ENCODE data around the gene EEFSEC.

The EEFSEC gene

DNA sequence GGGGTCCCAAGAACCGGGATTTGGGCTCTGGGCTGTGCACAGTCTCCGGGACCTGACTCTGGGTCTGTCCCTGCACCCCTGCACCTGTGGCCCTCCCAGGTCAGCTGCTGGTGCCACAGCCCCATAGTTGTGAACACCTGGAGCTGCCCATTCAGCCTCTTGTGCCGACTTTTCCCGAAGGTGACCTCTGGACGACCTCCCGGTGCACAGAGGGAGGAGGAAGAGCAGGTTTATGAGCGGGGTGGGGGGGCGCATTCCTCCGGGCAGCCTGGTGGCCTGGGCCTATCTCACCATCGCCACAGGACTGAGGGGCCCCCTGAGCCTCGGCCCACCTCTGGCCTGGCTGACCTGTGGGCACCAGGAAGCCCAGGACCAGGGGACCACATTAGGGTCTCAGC, 268.2 kb downstream of the EEFSEC start:
- no peaks in the 10 kb centered on the region for H3K27me3 Mint-ChIP-seq
- no peaks in the 10 kb centered on the region for H3K36me3 Mint-ChIP-seq
- H3K4me3 Mint-ChIP-seq: no peak overlapping the region
- no peaks in the 10 kb centered on the region for H3K4me1 Mint-ChIP-seq
- no peaks in the 10 kb centered on the region for H3K9me3 Mint-ChIP-seq
- no peak overlapping the region for H3K27ac Mint-ChIP-seq

DNA sequence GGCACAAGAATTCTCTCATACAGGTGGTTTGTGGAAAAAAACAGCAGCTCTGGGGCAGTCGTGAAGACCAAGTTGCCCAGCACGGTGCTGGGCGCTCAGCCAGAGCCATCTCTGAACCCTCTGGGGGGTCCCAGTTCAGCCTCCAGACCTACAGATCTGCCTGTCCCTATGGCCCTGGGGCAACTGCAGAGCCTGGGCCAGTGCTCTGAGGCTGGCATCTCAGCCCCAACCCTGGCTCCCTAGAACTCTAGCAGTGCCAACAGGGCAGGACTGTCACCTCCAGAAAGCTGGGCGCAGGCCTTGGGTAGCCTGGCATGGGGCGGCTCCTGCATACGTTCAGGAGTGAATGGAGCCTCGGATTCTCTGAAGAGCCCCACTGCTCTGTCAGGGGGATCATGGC, 268.7 kb downstream of the EEFSEC start:
- Mint-ChIP-seq H3K27ac (no peak overlapping the region), H3K9me3 (no peaks in the 10 kb centered on the region), H3K4me1 (no peaks in the 10 kb centered on the region), H3K27me3 (no peaks in the 10 kb centered on the region), H3K36me3 (no peaks in the 10 kb centered on the region), H3K4me3 (no peak overlapping the region)

DNA sequence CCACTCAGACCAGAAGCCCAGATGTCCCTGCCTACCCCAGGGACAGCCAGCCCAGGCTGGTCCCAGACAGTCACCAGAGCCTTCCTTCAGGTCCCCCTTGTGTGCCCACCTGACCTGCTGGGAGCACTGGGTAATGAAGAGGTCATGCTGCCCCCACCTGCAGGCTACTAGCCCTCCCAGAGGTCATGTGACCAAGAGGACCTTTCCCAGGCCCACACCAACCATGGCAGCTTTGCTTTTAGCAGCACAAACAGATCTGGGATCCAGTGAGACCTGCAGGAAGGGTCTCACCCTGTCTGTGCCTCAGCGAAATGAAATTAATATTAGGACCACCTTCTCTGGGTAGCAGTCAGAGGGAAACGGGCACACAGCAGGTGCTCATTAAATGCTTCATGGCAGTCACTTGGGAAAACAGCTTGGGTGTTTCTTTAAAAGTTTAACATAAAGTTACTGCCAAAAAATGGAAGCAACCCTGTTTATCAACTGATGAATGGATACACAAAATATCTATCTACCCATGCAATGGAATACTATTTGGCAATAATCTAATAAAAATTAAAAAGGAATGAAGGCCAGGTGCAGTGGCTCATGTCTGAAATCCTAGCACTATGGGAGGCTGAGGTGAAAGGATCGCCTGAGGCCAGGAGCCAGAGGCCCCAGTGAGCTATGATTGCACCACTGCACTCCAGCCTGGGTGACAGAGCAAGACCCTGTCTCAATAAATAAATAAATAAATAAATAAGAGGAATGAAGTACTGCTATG, 269.7 kb downstream of the EEFSEC start:
- H3K36me3 Mint-ChIP-seq: no peaks in the 10 kb centered on the region
- no peaks in the 10 kb centered on the region for H3K9me3 Mint-ChIP-seq
- no peak overlapping the region for H3K27ac Mint-ChIP-seq
- no peaks in the 10 kb centered on the region for H3K27me3 Mint-ChIP-seq
- H3K4me1 Mint-ChIP-seq: no peaks in the 10 kb centered on the region
- H3K4me3 Mint-ChIP-seq: no peak overlapping the region

DNA sequence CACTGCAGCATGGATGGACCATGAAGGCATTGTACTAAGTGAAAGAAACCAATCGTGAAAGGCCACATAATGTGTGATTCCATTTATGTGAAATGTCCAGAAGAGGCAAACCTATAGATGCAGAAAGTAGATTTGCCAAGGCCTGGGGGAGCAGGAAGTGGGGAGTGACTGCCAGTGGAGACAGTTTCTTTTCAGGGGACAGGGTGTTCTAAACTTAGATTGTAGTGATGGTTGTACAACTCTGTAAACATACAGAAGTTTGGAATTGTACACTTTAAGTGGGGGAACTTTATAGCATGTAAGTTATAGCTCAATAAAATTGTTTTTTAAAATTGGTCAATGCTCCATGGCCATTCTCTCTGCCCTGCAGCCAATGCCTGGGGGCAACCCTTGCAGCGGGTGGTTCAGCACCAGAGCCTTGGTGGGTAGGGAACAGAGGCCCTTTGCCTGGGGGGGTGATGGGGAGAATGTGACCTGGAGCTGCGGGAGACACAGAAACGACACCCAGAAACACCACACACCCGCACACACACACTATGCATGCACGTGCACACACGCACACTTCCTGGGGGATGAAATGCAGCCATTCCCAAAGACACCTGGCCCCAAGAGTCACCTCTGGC, 270.4 kb downstream of the EEFSEC start:
- Mint-ChIP-seq H3K27me3 (no peaks in the 10 kb centered on the region), H3K27ac (no peak overlapping the region), H3K4me3 (no peak overlapping the region), H3K36me3 (no peaks in the 10 kb centered on the region), H3K4me1 (no peaks in the 10 kb centered on the region), H3K9me3 (no peaks in the 10 kb centered on the region)

DNA sequence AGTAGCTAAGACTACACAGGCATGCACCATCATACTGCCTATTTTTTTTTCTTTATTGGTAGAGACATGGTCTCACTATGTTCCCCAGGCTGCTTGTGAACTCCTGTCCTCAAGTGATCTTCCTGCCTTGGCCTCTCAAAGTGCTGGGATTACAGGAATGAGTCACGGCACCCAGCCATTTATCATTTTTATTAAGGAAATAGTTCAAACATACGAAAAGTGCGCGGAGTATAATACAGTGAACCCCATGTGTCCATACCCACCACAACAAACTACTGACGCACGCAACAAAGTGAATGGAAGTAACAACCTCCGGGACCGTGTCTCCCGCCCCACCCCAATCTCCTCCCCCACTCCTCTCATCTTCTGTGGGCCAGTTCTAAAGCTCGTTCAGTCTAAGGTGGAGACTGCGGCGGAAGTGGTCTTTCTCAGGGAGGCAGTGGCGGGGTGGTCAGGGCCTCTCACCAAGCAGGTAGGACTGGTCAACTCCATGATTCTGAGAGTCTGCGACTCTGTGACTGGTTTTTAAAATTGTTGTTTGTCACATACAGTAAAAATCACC, 271.3 kb downstream of the EEFSEC start:
- Mint-ChIP-seq H3K4me3 (no peak overlapping the region), H3K27ac (no peak overlapping the region), H3K4me1 (no peaks in the 10 kb centered on the region), H3K36me3 (no peaks in the 10 kb centered on the region), H3K9me3 (no peaks in the 10 kb centered on the region), H3K27me3 (no peaks in the 10 kb centered on the region)

DNA sequence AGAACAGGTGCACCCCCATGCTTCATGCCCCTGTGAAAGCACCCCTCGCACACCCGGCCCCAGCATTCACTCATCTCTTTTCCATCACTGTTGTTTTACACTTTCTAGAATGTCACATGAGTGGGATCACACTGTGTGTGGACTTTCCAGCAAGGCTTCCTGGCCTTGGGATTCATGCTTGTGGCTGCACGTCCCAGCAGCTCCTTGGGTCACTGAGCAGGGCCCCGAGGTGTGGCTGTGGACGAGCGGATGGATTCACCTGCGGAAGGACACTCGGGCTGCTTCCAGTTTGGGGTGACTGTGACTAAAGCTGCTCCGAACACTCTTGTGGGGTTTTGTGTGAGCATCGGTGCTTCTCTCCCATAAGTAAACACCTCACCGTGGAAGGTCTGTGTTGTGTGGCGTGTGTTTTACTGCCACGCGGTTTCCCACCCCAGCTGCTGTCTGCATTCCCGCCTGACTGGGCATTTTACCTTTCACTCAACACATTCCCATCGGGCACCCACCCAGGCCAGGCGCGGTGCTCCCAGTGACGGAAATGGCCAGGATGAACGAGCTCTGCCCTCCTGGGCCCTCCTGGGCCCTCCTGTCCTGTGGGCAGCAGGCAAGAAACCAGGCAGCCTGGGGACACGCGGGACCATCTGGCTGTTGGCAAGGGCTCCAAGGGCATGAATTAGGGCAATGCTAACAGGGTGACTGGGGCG, 272.0 kb downstream of the EEFSEC start:
- H3K27ac Mint-ChIP-seq: no peak overlapping the region
- no peaks in the 10 kb centered on the region for H3K4me1 Mint-ChIP-seq
- H3K36me3 Mint-ChIP-seq: no peaks in the 10 kb centered on the region
- H3K27me3 Mint-ChIP-seq: peaks cover 2% of the 10 kb centered on the region
- H3K9me3 Mint-ChIP-seq: no peaks in the 10 kb centered on the region
- H3K4me3 Mint-ChIP-seq: no peak overlapping the region

DNA sequence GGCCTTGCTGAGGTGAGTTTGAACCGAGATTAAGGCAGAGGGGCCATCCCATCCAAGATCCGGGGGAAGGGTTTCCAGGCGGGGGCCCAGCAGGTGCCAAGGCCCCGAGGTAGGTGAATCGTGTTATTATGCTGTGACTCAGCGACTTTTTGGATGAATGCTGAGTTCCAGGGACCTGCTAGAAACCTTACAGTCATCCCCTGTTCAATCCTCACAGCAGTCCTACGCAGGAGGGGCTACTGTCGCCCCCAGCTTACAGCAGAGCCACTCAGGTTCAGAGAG, 272.5 kb downstream of the EEFSEC start:
- H3K4me1 Mint-ChIP-seq: no peaks in the 10 kb centered on the region
- H3K36me3 Mint-ChIP-seq: peaks cover 2% of the 10 kb centered on the region
- no peak overlapping the region for H3K4me3 Mint-ChIP-seq
- no peaks in the 10 kb centered on the region for H3K9me3 Mint-ChIP-seq
- H3K27ac Mint-ChIP-seq: no peak overlapping the region
- peaks cover 5% of the 10 kb centered on the region for H3K27me3 Mint-ChIP-seq

DNA sequence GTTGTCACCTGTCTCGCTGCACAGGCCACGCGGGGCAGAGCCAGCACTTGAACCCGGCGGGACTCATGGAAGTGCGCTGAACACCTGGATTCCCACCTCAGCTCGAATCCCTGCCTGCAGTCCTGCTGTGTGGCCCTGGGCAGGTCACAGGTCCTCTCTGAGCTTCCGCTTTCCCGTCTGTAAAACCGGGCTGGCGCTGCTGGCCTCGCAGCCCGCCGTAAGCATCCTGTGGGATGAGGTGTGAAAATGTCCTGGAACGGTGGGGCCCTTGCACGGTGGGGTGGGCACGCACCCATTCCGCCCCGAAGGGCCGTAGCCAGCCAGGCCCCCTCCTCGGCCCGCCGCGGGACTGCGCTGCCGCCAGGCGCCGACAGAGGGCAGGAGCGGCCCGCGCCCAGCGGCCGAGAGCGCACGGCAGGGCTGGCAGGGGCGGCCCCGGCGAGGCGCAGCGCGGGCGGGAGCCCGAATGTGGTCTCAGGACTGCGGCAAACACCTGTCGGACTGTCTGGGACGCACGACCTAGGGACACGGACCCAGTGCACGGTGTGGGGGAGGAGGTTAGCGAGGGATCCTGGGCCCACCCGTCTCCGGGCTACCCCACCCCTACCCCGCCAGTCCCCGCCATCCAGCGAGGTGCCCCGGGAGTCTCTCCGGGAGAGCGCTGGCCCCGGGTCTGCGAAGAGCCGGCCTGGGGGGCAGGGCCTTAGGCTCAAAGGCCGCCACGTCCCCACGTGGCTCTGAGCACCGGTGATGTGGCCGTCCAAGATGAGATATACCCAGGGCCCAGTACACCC, 273.0 kb downstream of the EEFSEC start:
- Mint-ChIP-seq H3K27ac (no peak overlapping the region), H3K9me3 (no peaks in the 10 kb centered on the region), H3K36me3 (peaks cover 2% of the 10 kb centered on the region), H3K27me3 (peaks cover 10% of the 10 kb centered on the region), H3K4me3 (no peak overlapping the region), H3K4me1 (no peaks in the 10 kb centered on the region)

DNA sequence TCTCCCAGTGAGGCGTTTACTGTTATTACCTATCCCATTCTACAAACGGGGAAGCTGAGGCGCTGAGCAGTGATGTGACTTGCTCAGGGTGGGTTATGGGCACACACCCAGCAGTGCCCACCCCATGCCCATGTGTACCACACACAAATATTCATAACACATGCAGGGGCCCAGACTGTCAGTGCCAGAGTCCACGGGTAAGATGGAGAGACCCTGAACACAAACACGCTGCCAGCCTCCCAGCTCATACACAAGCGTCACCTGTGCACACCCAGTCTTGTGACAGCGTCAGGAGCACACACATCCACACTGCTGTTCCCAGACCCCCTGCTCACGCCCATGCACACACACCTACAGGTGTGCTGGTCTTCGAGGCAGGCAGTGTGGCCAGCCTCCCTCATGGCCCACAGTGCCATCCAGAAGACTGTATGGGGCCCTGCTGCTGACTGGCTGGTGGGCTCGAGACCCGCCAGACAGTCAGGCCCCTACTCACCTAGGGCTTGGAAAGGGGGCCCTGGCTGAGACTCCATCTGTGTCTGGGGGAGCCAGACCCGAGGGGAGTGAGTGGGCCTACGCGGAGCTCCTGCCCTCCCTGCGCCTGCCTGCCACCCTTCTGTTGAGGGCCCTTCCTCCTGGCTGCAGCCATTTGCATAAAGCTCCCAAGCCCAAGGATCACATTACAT, 274.0 kb downstream of the EEFSEC start:
- H3K27ac Mint-ChIP-seq: no peak overlapping the region
- peaks cover 2% of the 10 kb centered on the region for H3K36me3 Mint-ChIP-seq
- H3K4me1 Mint-ChIP-seq: peaks cover 9% of the 10 kb centered on the region
- no peak overlapping the region for H3K4me3 Mint-ChIP-seq
- no peaks in the 10 kb centered on the region for H3K9me3 Mint-ChIP-seq
- peaks cover 19% of the 10 kb centered on the region for H3K27me3 Mint-ChIP-seq

DNA sequence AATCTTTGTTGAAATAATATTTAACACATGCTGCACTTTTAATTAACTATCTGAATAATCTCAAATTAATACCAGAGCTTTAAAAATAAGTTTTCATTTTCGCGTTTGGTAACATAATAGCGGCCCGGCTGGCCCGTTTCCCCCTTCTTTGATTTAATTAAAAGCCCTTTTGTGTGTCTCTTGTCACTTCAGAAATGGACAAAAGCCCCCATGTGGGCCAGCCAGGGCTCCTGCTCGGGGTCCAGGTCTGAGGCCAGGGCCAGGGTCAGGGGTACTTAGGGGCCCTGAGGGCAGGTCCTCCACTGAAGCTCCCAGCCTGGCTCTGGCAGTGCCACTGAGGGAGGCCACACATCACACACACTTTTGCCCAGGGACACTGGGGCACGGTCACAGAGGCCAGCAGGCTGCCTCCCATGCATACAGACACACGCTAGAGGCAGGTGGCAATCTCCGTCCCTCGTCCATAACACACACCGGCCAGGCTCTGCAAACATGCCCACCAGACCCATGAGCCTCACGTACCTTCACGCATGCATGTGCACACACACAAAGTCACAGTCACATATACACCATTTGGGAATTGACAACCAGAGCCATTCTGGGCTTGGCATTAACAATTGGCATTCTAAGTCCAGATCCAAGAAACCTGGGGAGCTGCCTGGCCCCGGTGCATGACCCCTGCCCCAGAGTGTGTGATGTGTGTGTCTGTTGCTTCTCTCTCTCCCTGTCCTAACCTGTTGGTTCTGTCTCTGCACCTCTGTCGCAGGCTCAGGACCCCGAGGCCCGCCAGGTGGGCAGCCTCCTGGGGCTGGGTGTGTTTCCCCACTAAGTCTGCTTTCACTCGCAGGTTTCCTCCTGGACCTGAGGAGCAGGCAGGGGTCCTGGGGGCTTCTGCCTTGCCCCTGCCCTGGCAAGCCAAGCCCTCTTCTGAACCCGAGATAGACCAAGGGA, 274.9 kb downstream of the EEFSEC start:
- H3K4me1 Mint-ChIP-seq: peaks cover 11% of the 10 kb centered on the region
- H3K9me3 Mint-ChIP-seq: no peaks in the 10 kb centered on the region
- H3K36me3 Mint-ChIP-seq: peaks cover 2% of the 10 kb centered on the region
- H3K27ac Mint-ChIP-seq: peak overlapping the region; percentile 76
- H3K27me3 Mint-ChIP-seq: peaks cover 22% of the 10 kb centered on the region
- H3K4me3 Mint-ChIP-seq: no peak overlapping the region

DNA sequence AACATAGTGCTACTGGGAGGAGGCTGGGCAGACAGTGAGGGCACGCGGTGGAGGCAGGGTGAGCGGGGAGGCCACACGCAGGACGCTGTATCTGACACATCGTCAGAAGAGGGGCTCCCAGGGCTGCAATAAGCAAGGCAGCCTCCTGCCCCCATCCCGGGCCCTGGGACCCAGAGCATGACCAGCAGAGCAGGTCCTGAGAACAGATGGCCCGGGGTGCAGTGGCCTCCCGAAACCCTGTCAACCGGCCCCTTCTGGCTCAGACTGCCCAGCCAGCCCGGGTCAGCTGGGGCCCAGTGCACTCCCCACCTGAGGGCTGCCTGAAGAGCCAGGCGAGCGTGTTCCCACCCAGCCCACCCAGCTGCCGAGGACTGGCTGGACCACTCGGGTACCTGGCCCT, 276.0 kb downstream of the EEFSEC start:
- peaks cover 2% of the 10 kb centered on the region for H3K36me3 Mint-ChIP-seq
- peaks cover 23% of the 10 kb centered on the region for H3K27me3 Mint-ChIP-seq
- H3K27ac Mint-ChIP-seq: no peak overlapping the region
- H3K9me3 Mint-ChIP-seq: no peaks in the 10 kb centered on the region
- H3K4me3 Mint-ChIP-seq: no peak overlapping the region
- H3K4me1 Mint-ChIP-seq: peaks cover 11% of the 10 kb centered on the region

DNA sequence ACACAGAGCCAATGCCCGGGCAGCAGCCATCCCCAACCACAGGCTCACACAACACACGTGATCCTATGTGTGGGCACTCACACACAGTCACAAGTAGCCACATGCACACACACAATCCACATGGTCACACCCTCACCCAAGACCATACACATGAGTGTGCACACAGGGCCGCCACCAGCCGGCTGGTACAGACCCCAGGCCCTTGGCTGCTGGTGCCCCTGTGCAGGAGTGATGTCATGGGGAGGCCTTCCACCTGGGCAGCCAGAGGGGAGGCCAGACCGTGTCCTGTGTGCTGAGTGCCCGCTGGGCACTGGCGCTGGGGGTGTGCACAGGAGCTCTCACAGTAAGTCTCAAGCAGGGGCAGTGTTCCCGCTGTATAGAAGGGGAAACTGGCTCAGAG, 276.5 kb downstream of the EEFSEC start:
- no peak overlapping the region for H3K4me3 Mint-ChIP-seq
- no peaks in the 10 kb centered on the region for H3K9me3 Mint-ChIP-seq
- peaks cover 23% of the 10 kb centered on the region for H3K27me3 Mint-ChIP-seq
- H3K27ac Mint-ChIP-seq: no peak overlapping the region
- H3K4me1 Mint-ChIP-seq: peaks cover 11% of the 10 kb centered on the region
- H3K36me3 Mint-ChIP-seq: peaks cover 2% of the 10 kb centered on the region

DNA sequence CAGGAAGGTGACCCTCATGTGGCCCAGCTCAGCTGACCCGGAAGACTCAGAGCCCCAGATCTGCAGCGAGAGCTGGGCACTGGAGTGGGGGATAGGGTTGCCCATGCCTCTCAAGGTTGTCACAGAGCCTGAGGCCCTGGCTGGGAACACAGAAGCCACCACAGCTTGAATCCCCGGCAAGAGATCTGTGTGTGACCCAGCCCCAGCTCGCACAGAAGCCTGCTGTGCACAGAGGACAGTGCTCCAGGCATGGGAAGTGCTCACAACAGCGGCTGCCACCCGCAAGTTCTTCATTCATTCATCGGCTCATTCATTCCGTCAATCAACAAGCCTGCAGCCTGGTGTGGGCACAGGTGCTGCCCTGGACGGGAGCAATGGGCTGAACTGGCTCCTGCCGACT, 277.0 kb downstream of the EEFSEC start:
- peaks cover 11% of the 10 kb centered on the region for H3K4me1 Mint-ChIP-seq
- H3K9me3 Mint-ChIP-seq: no peaks in the 10 kb centered on the region
- no peak overlapping the region for H3K4me3 Mint-ChIP-seq
- no peak overlapping the region for H3K27ac Mint-ChIP-seq
- peaks cover 2% of the 10 kb centered on the region for H3K36me3 Mint-ChIP-seq
- peaks cover 23% of the 10 kb centered on the region for H3K27me3 Mint-ChIP-seq

DNA sequence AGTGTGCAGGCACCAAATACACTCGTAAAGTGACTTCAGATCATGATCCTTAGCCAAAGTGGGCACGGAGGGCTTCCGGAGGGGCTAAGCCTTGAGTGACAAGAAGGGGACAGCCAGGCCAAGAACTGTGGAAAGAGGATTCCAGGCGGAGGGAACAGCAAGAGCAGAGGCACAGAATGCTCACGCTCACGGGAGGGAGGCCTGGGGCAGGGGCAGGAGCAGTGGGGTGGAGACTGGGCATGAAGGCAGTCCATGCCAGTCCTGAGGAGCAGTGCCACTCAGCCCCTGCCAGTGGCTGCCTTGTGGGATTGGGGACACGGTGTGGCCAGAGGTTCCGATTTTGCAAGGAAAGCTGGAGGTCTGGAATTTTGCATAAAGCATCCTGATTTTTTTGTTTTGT, 277.4 kb downstream of the EEFSEC start:
- peaks cover 23% of the 10 kb centered on the region for H3K27me3 Mint-ChIP-seq
- H3K4me1 Mint-ChIP-seq: peaks cover 11% of the 10 kb centered on the region
- no peak overlapping the region for H3K4me3 Mint-ChIP-seq
- H3K9me3 Mint-ChIP-seq: no peaks in the 10 kb centered on the region
- no peak overlapping the region for H3K27ac Mint-ChIP-seq
- peaks cover 2% of the 10 kb centered on the region for H3K36me3 Mint-ChIP-seq

Measured in activated naive CD4-positive, alpha-beta T cell treated with anti-CD3 and anti-CD28 coated beads, Interleukin-2, amount 50 U/mL, for 24 hours (primary cell).